ENCODE data around the gene PAPPA. TPM values are rescaled to one million over a fixed set of nuclear protein-coding genes. Genes with fewer than 3 reads are reported as not detected.

PAPPA gene
- total and polyA plus RNA-seq, 9 of the 15 experiments (the other 6 are each of a cell fraction or from before 2014, with no cell fraction given): 0.06 to 0.18 (median 0.11) TPM

GRCh38 chr9:116390303-116391228 lies 237.0 kb downstream of the PAPPA start:
- ChIA-PET CTCF (ENCODE audit: low intra/inter-chr PET ratio) (no interaction called here), POLR2A (interaction anchor here (1.1 kb wide), 1 partner anchor 8 kb away, joined by 4 read pairs; no protein-coding TSS in a partner anchor)
- Histone ChIP-seq H3K27ac (ENCODE audit: extremely low read depth, low read depth, low read length) (no peak overlapping the region), H4K20me1 (replicated peaks; ENCODE audit: control insufficient read depth, insufficient read depth, low read length) (no peaks in the 10 kb centered on the region), H3K4me3 (no peak overlapping the region), H3K9me3 (replicated peaks; ENCODE audit: control insufficient read depth, insufficient read depth, low read depth, low read length) (no peaks in the 10 kb centered on the region), H3K9me1 (ENCODE audit: control insufficient read depth, insufficient read depth, low read length) (no peaks in the 10 kb centered on the region), H3K4me2 (ENCODE audit: insufficient read depth, low read length) (no peak overlapping the region; the same call in 1 of the 2 replicates), H3K27me3 (ENCODE audit: control insufficient read depth in 2 of 2, insufficient read depth in 2 of 2, low read length in 2 of 2) (no peaks in the 10 kb centered on the region), H2AFZ (ENCODE audit: low read depth, low read length) (peak overlapping the region; percentile 30; the same call in 1 of the 2 replicates), H3K4me1 (replicated peaks in 1 of 2; ENCODE audit: control insufficient read depth in 2 of 2, insufficient read depth in 2 of 2, low read length in 2 of 2) (peaks cover 5 to 30% of the 10 kb centered on the region in 2 experiments; a peak in 4 of 5 replicates), H3K9ac (ENCODE audit: insufficient read depth in 1 of 2, low read depth in 2 of 2, low read length in 2 of 2) (no peak overlapping the region), H3K79me2 (ENCODE audit: control insufficient read depth, insufficient read depth, low read length) (no peaks in the 10 kb centered on the region), H3K36me3 (ENCODE audit: control insufficient read depth, insufficient read depth, low read length) (no peaks in the 10 kb centered on the region)
- WGBS (ENCODE audit: insufficient coverage, low coverage, missing lambda C conversion rate): 14% methylated on average over 7 of the region's 7 CpGs
- intact Hi-C loops (cut with micrococcal nuclease) (loop anchor here (2.0 kb wide), 1 partner anchor 74 kb away; no protein-coding TSS in a partner anchor), in situ Hi-C loops (cut with MboI) (no loop called here)
- no peak for DNase-seq (ENCODE audit: extremely low read depth in 1 of 4, low spot score in 3 of 4)
- no peak for ATAC-seq
- BruUV-seq (replicated peaks): no TSS peak
- FAIRE-seq: no peak
- TF ChIP-seq ZFP1 (CRISPR knock-in tag; IDR thresholded peaks at IDR 0.05) (peak; percentile 75), E2F5 (CRISPR knock-in tag; IDR thresholded peaks at IDR 0.05) (no peak), ZNF589 (CRISPR knock-in tag; IDR thresholded peaks at IDR 0.05; ENCODE audit: low read depth) (peak; percentile 37; the same call in 1 of the 2 replicates), NBN (IDR thresholded peaks at IDR 0.05; ENCODE audit: low read depth) (peak; percentile 14; the same call in 1 of the 2 replicates), ZNF197 (CRISPR knock-in tag; IDR thresholded peaks at IDR 0.05; ENCODE audit: low read depth) (0 out of 2 replicates have a peak, but pooled peaks have one; percentile 14), PTRF (tag; IDR thresholded peaks at IDR 0.05) (peak; percentile 28; the same call in 1 of the 2 replicates), IRF1 (CRISPR knock-in tag; IDR thresholded peaks at IDR 0.05; ENCODE audit: borderline replicate concordance) (no peak), ZNF766 (CRISPR knock-in tag; conservative IDR thresholded peaks at IDR 0.05) (peak; percentile 55; the same call in 1 of the 2 replicates), UBTF (IDR thresholded peaks at IDR 0.05; ENCODE audit: borderline replicate concordance in 1 of 2, low read depth in 2 of 2, low read length in 2 of 2) (0 out of 4 replicates have a peak, but pooled peaks of 1 of the 2 experiments have one; percentile 27), NELFE (IDR thresholded peaks at IDR 0.05; ENCODE audit: insufficient read depth, insufficient read length) (no peak), ZBTB43 (CRISPR knock-in tag; IDR thresholded peaks at IDR 0.05) (no peak), PTTG1 (tag; IDR thresholded peaks at IDR 0.05; ENCODE audit: low read depth) (0 out of 2 replicates have a peak, but pooled peaks have one; percentile 11), ZEB2 (IDR thresholded peaks at IDR 0.05) (no peak)
